SU-DHL-6 (cell line): ENCODE results near the gene MPRIP.

Experiments used
- H2AFZ ChIP-seq: fragments of 200-600 bp; sonication (generic); 2 replicates; pipeline ENCODE4 v1.6.1; 2014; ENCODE audit warnings: low read depth, mild to moderate bottlenecking, moderate library complexity, mixed read lengths, antibody characterized with exemption, low read length; ENCODE audit not compliant: severe bottlenecking
- H3F3A ChIP-seq: fragments of 200-600 bp; shearing (Covaris generic); 2 replicates; pipeline ENCODE4 v1.6.0; 2016; ENCODE audit warnings: antibody characterized with exemption, mild to moderate bottlenecking; ENCODE audit not compliant: insufficient read depth
- H3K27ac ChIP-seq: fragments of 200-600 bp; sonication (generic); 2 replicates; pipeline ENCODE4 v1.5.1; 2016; ENCODE audit warnings: low read depth, mild to moderate bottlenecking, low read length, moderate library complexity, mixed read lengths
- H3K27me3 ChIP-seq: fragments of 200-600 bp; sonication (generic), shearing (Covaris generic); 2 replicates; pipeline ENCODE4 v1.6.0; 2014; ENCODE audit warnings: mild to moderate bottlenecking, low read length
- H3K36me3 ChIP-seq: fragments of 200-600 bp; sonication (generic); 2 replicates; pipeline ENCODE4 v1.6.1; 2014; ENCODE audit warnings: mild to moderate bottlenecking, low read length, mixed read lengths
- H3K4me2 ChIP-seq: fragments of 300-600, 200-600 bp; shearing (Covaris generic), sonication (generic); 2 replicates; pipeline ENCODE4 v1.6.0; 2014; ENCODE audit warnings: low read length, low read depth, mild to moderate bottlenecking; ENCODE audit not compliant: poor library complexity, severe bottlenecking
- H3K4me3 ChIP-seq: fragments of 200-600 bp; sonication (generic); 2 replicates; pipeline ENCODE4 v1.5.1; 2014; ENCODE audit warnings: antibody characterized with exemption, low read length, mild to moderate bottlenecking, mixed read lengths; ENCODE audit not compliant: insufficient read depth, poor library complexity, severe bottlenecking
- H3K79me2 ChIP-seq: fragments of 200-600 bp; sonication (generic); 2 replicates; pipeline ENCODE4 v1.6.1; 2014; ENCODE audit warnings: mild to moderate bottlenecking, low read length, moderate library complexity; ENCODE audit not compliant: insufficient read depth
- H3K9ac ChIP-seq: fragments of 200-600 bp; sonication (generic); 2 replicates; pipeline ENCODE4 v1.7.0; 2014; ENCODE audit warnings: mild to moderate bottlenecking, low read length
- H3K9me2 ChIP-seq: fragments of 200-600 bp; sonication (generic); replicated peaks from 2 replicates; pipeline ENCODE4 v1.6.1; 2014; ENCODE audit warnings: low read length; ENCODE audit not compliant: insufficient read depth
- H3K9me3 ChIP-seq: fragments of 200-600 bp; sonication (generic); 2 replicates; pipeline ENCODE4 v1.6.1; 2014; ENCODE audit warnings: low read length, mixed read lengths; ENCODE audit not compliant: insufficient read depth
- H4K20me1 ChIP-seq: fragments of 200-600 bp; sonication (generic); 2 replicates; pipeline ENCODE4 v1.6.1; 2014; ENCODE audit warnings: low read depth, mild to moderate bottlenecking, antibody characterized with exemption, low read length, moderate library complexity, mixed read lengths
- EZH2phosphoT487 ChIP-seq: fragments of 200-600 bp; sonication (generic), shearing (Covaris generic); conservative IDR thresholded peaks from 2 replicates; pipeline ENCODE4 v1.6.1; 2018; ENCODE audit warnings: mild to moderate bottlenecking, antibody characterized with exemption, low read length, moderate library complexity, mixed read lengths
- TF ChIP-seq, protein P1 (sequence below): fragments of 200-600 bp; sonication (generic); IDR thresholded peaks from one replicate; pipeline ENCODE4 v1.5.1; 2017; ENCODE audit warnings: antibody characterized with exemption, mild to moderate bottlenecking, low read length, moderate library complexity; ENCODE audit not compliant: insufficient read depth, poor library complexity, severe bottlenecking

Gene MPRIP

GRCh38 chr17:17020821-17021193, 21.4 kb upstream of the MPRIP start:
- Histone ChIP-seq H3K9me2 (no peaks in the 10 kb centered on the region), H3K9me3 (no peaks in the 10 kb centered on the region), H3K27ac (no peak overlapping the region), H3K4me2 (no peak overlapping the region), H3K36me3 (no peaks in the 10 kb centered on the region), H3K79me2 (no peaks in the 10 kb centered on the region), H4K20me1 (no peaks in the 10 kb centered on the region), H2AFZ (no peak overlapping the region), H3K27me3 (no peaks in the 10 kb centered on the region), H3K4me3 (no peak overlapping the region), H3K9ac (no peak overlapping the region), H3F3A (no peaks in the 10 kb centered on the region)
- TF ChIP-seq, protein P1, sequence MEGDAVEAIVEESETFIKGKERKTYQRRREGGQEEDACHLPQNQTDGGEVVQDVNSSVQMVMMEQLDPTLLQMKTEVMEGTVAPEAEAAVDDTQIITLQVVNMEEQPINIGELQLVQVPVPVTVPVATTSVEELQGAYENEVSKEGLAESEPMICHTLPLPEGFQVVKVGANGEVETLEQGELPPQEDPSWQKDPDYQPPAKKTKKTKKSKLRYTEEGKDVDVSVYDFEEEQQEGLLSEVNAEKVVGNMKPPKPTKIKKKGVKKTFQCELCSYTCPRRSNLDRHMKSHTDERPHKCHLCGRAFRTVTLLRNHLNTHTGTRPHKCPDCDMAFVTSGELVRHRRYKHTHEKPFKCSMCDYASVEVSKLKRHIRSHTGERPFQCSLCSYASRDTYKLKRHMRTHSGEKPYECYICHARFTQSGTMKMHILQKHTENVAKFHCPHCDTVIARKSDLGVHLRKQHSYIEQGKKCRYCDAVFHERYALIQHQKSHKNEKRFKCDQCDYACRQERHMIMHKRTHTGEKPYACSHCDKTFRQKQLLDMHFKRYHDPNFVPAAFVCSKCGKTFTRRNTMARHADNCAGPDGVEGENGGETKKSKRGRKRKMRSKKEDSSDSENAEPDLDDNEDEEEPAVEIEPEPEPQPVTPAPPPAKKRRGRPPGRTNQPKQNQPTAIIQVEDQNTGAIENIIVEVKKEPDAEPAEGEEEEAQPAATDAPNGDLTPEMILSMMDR, result no peak
- no peak for TF ChIP-seq EZH2phosphoT487

- no peak overlapping the region for H3K4me2 ChIP-seq
- no peak overlapping the region for H2AFZ ChIP-seq
Measured at GRCh38 chr17:17021194-17021863, 20.9 kb upstream of the MPRIP start.

GRCh38 chr17:17022011-17022410, 20.2 kb upstream of the MPRIP start:
- Histone ChIP-seq H3K4me3 (no peak overlapping the region), H3K9me2 (no peaks in the 10 kb centered on the region)

More at GRCh38 chr17:17021194-17021863, 20.9 kb upstream of the MPRIP start:
- Histone ChIP-seq H3F3A (no peaks in the 10 kb centered on the region), H3K79me2 (no peaks in the 10 kb centered on the region), H4K20me1 (no peaks in the 10 kb centered on the region), H3K4me3 (no peak overlapping the region), H3K9me2 (no peaks in the 10 kb centered on the region), H3K9ac (no peak overlapping the region), H3K27me3 (no peaks in the 10 kb centered on the region), H3K36me3 (no peaks in the 10 kb centered on the region), H3K9me3 (no peaks in the 10 kb centered on the region), H3K27ac (no peak overlapping the region)
- TF ChIP-seq, protein P1, result no peak
- no peak for TF ChIP-seq EZH2phosphoT487

More at GRCh38 chr17:17022011-17022410, 20.2 kb upstream of the MPRIP start:
- no peaks in the 10 kb centered on the region for H3K9me3 ChIP-seq
- H3K27ac ChIP-seq, result no peak overlapping the region
- TF ChIP-seq, protein P1, result no peak
- TF ChIP-seq EZH2phosphoT487, result no peak
- H2AFZ ChIP-seq, result no peak overlapping the region
- H3K27me3 ChIP-seq, result no peaks in the 10 kb centered on the region
- H3K4me2 ChIP-seq, result no peak overlapping the region
- H3F3A ChIP-seq, result no peaks in the 10 kb centered on the region
- no peaks in the 10 kb centered on the region for H3K79me2 ChIP-seq
- H4K20me1 ChIP-seq, result no peaks in the 10 kb centered on the region
- H3K36me3 ChIP-seq, result no peaks in the 10 kb centered on the region
- H3K9ac ChIP-seq, result no peak overlapping the region
